H1 (cell line): ENCODE data around the gene PITX1. TPM values are rescaled to one million over a fixed set of nuclear protein-coding genes. Genes with fewer than 3 reads are reported as not detected.

Source experiments
- GTF2F1 ChIP-seq: IDR thresholded peaks from 2 replicates; pipeline ENCODE4 v1.6.1; 2012; ENCODE audit warnings: low read depth, low read length, improper control_type of control experiment, borderline replicate concordance
- SIRT6 ChIP-seq: IDR thresholded peaks from one replicate; pipeline ENCODE4 v1.7.1; 2012; ENCODE audit warnings: low read length, inconsistent platforms
- SRF ChIP-seq: IDR thresholded peaks from 2 replicates; pipeline ENCODE4 v1.6.1; 2011; ENCODE audit warnings: mild to moderate bottlenecking, low read depth, low read length, moderate library complexity
- polyA plus RNA-seq, 7 experiments: library from polyadenylated mRNA; depleted of rRNA in 3 of 7; stranded (reverse) in 5 of 7; unstranded in 2 of 7; fragments of >200 nt in 5 of 7; fragments of 200-250 nt in 2 of 7; gene quantifications; 1 replicate in 5 of 7; 2 replicates in 1 of 7; 4 replicates in 1 of 7; pipeline versions ENCODE4 v1.2.1 to v1.2.3, GENCODE V29; 2011 to 2013; ENCODE audit warnings: missing spikeins in 2 of 7, mixed read lengths in 2 of 7
- total RNA-seq: library from RNA; stranded (reverse); fragmentation: NEBNext Ultra II Directional; extraction: Animal tissue kit (Norgen Biotek cat#: 25700); gene quantifications from 2 replicates; pipeline ENCODE4 v1.2.1, GENCODE V29; 2021
- TF ChIP-seq, protein P1 (sequence below): IDR thresholded peaks from 2 replicates; pipeline ENCODE4 v1.6.1; 2012; ENCODE audit warnings: low read length, inconsistent platforms

The PITX1 gene
- total and polyA plus RNA-seq, 2 of the 8 experiments (the other 6 are each of a cell fraction or from before 2014, with no cell fraction given) = 0.03 TPM; not detected in 1

- TF ChIP-seq SIRT6 (no peak), SRF (no peak), GTF2F1 (no peak)
- TF ChIP-seq, protein P1, sequence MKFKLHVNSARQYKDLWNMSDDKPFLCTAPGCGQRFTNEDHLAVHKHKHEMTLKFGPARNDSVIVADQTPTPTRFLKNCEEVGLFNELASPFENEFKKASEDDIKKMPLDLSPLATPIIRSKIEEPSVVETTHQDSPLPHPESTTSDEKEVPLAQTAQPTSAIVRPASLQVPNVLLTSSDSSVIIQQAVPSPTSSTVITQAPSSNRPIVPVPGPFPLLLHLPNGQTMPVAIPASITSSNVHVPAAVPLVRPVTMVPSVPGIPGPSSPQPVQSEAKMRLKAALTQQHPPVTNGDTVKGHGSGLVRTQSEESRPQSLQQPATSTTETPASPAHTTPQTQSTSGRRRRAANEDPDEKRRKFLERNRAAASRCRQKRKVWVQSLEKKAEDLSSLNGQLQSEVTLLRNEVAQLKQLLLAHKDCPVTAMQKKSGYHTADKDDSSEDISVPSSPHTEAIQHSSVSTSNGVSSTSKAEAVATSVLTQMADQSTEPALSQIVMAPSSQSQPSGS = no peak
- TF ChIP-seq, all 59 proteins: peak for 0
Measured at GRCh38 chr5:134989266-134989830, 44.7 kb downstream of the PITX1 start (continued).
